K562 (cell line): Measurements from ENCODE around the gene MEX3A. TPM values are rescaled to one million over a fixed set of nuclear protein-coding genes. Genes with fewer than 3 reads are reported as not detected.

Experiments
- ATF6 ChIP-seq: sonication (generic); formaldehyde crosslinking; IDR thresholded peaks from 2 replicates; pipeline ENCODE4 v1.4.0; 2020; ENCODE audit warnings: mild to moderate bottlenecking, missing genetic modification reagents
- CHD7 ChIP-seq: fragments of 200-600 bp; sonication (generic); IDR thresholded peaks from one replicate; pipeline ENCODE4 v1.6.1; 2012; ENCODE audit warnings: mild to moderate bottlenecking, low read depth, low read length, inconsistent platforms
- MTA3 ChIP-seq: fragments of 450-650 bp; formaldehyde crosslinking; IDR thresholded peaks from 2 replicates; pipeline ENCODE4 v1.6.1; 2017; ENCODE audit warnings: mild to moderate bottlenecking, borderline replicate concordance
- REST ChIP-seq, 2 experiments: fragments of 450-650 bp; formaldehyde crosslinking in 1 of 2; IDR thresholded peaks; 2 replicates each; pipeline versions ENCODE4 v1.4.0 to v1.6.1; 2014 to 2020; ENCODE audit warnings: mild to moderate bottlenecking in 2 of 2, borderline replicate concordance in 1 of 2, low read depth in 1 of 2
- polyA plus RNA-seq, 8 experiments: library from polyadenylated mRNA; depleted of rRNA in 4 of 8; stranded (reverse) in 5 of 8; unstranded in 3 of 8; fragments of >200 nt; fragmentation: Nextera tagmentation in 2 of 8; fragmentation: Illumina TruSeq in 1 of 8; extraction: Ambion mirVana in 2 of 8; extraction: Trizol in 1 of 8; gene quantifications; 2 replicates each; pipeline versions ENCODE4 v1.2.1 to v1.2.3, GENCODE V29; 2011 to 2014; ENCODE audit warnings: inconsistent platforms in 1 of 8, missing spikeins in 1 of 8
- total RNA-seq, 7 experiments: library from RNA; depleted of rRNA in 6 of 7; stranded (reverse); fragments of >200 nt in 6 of 7; fragmentation: Illumina TruSeq in 2 of 7; extraction: Trizol in 2 of 7; gene quantifications; 2 replicates each; pipeline versions ENCODE4 v1.2.1 to v1.2.3, GENCODE V29; 2011 to 2021; ENCODE audit warnings: low replicate concordance in 1 of 7

MEX3A gene
- total and polyA plus RNA-seq, 9 of the 15 experiments (the other 6 are each of a cell fraction or from before 2014, with no cell fraction given) = 0.36 to 13.7 (median 5.2) TPM

GRCh38 chr1:156114919-156115513 is 32.8 kb upstream of the MEX3A start (continued):
- TF ChIP-seq CHD7 (no peak), ATF6 (no peak), REST (IDR thresholded peaks at IDR 0.05; ENCODE audit: borderline replicate concordance) (0 out of 2 replicates have a peak, but pooled peaks have one; percentile 2), REST (CRISPR knock-in tag; IDR thresholded peaks at IDR 0.05; ENCODE audit: low read depth) (no peak; the same call in 1 of the 2 replicates), MTA3 (peak; percentile 51; the same call in 1 of the 2 replicates)
